Measurements from ENCODE around the gene ZSWIM8.

- TF ChIP-seq CTCF (IDR thresholded peaks at IDR 0.05) (no peak), EZH2 (IDR thresholded peaks at IDR 0.05) (no peak), EZH2phosphoT487 (IDR thresholded peaks at IDR 0.05) (no peak)
Observed at GRCh38 chr10:73814276-73814895, 29.0 kb downstream of the ZSWIM8 start.
